Testis (tissue), 3 donors: ENCODE results near the gene SLC37A2. TPM values are rescaled to one million over a fixed set of nuclear protein-coding genes. Genes with fewer than 3 reads are reported as not detected.

Source experiments
- DNase-seq: peaks from one replicate; pipeline ENCODE4 v3.0.0-alpha.2; 2019
- H3K27ac ChIP-seq, 2 donors: fragments of 200-600 bp; sonication (generic); one replicate each; pipeline ENCODE4 v1.5.1; 2019
- H3K27me3 ChIP-seq: fragments of 200-600 bp; sonication (generic); one replicate; pipeline ENCODE4 v1.5.1; 2019
- H3K36me3 ChIP-seq: fragments of 200-600 bp; sonication (generic); one replicate; pipeline ENCODE4 v1.5.1; 2017; ENCODE audit warnings: low read depth; ENCODE audit errors: missing control alignments
- H3K4me1 ChIP-seq: fragments of 200-600 bp; sonication (generic); one replicate; pipeline ENCODE4 v1.5.1; 2019
- H3K4me3 ChIP-seq, 2 donors: fragments of 200-600 bp; sonication (generic); one replicate each; pipeline ENCODE4 v1.5.1; 2017 to 2019
- H3K9me3 ChIP-seq: fragments of 200-600 bp; sonication (generic); one replicate; pipeline ENCODE4 v1.5.1; 2017
- POLR2A ChIP-seq: fragments of 450-650 bp; IDR thresholded peaks from one replicate; pipeline ENCODE4 v1.6.1; 2017; ENCODE audit warnings: antibody characterized with exemption, mild to moderate bottlenecking, moderate library complexity
- WGBS, 2 donors: methylation state at CpG; one replicate each; pipeline ENCODE4 v1.1.5; 2018; 5-methylcytosine and 5-hydroxymethylcytosine counted together
- intact Hi-C: fragments of 100-400 bp; cut with DNase I; formaldehyde crosslinking; loops from one replicate; pipeline ENCODE4 v1.15.1; 2023; ENCODE audit warnings: low total_unique reads
- polyA plus RNA-seq: library from polyadenylated mRNA; stranded (reverse); fragments of 350-450 nt; fragmentation: Illumina TruSeq; extraction: RNeasy Lipid Tissue Mini Kit (QIAGEN cat#74804); gene quantifications from one replicate; pipeline ENCODE4 v1.2.3, GENCODE V29; 2014; ENCODE audit warnings: low read depth, low replicate concordance; ENCODE audit not compliant: insufficient read depth
- total RNA-seq, 2 donors: library from RNA; depleted of rRNA; stranded (reverse); fragments of >200 nt; gene quantifications; one replicate each; pipeline ENCODE4 v1.2.3, GENCODE V29; 2016
- TF ChIP-seq, protein P1 (sequence below), 3 experiments: fragments of 450-650 bp in 2 of 3; fragments of 200-600 bp in 1 of 3; sonication (generic) in 1 of 3; IDR thresholded peaks; one replicate each; pipeline ENCODE4 v1.5.1; 2016 to 2019; ENCODE audit warnings: antibody characterized with exemption in 3 of 3, mild to moderate bottlenecking in 2 of 3, moderate library complexity in 1 of 3

SLC37A2 gene
- total and polyA plus RNA-seq, 3 donors from 2014 or later, result 3.0 to 7.6 (median 6.2) TPM

DNA sequence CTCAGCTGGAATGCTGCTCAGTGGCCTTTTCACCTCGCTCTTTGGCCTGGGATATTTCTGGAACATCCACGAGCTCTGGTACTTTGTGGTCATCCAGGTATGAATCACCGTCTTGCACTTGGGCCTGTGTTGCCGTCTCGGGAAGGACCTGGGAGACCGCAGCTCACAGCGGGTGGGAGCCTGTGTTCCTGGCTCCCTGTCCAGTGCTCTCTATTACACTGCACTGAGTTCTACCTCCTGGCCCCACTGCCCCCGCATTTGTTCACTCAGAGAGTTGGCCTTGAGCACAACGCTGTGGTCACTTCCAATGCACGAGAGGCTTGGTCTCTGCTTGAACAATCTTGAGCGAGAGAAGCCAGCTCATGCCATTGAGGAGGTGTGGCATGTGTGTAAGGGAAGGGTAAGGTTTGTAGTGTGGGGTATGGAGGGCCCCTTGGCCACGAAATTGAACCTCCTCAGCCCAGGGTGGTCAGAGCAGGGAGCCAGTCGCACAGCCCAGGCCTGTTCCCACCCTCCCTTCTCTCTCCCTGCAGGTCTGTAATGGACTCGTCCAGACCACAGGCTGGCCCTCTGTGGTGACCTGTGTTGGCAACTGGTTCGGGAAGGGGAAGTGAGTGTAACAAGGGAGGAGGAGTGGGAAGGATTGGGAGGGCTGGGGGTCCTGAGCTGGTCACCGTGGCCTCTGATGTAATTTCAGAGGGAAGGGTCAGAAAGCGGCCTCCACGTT is 16.2 kb downstream of the SLC37A2 start:
- Histone ChIP-seq H3K9me3 (no peaks in the 10 kb centered on the region), H3K4me3 (no peak overlapping the region), H3K27me3 (no peaks in the 10 kb centered on the region), H3K36me3 (no peaks in the 10 kb centered on the region), H3K4me1 (peaks cover 6% of the 10 kb centered on the region), H3K27ac (no peak overlapping the region)
- TF ChIP-seq, protein P1, sequence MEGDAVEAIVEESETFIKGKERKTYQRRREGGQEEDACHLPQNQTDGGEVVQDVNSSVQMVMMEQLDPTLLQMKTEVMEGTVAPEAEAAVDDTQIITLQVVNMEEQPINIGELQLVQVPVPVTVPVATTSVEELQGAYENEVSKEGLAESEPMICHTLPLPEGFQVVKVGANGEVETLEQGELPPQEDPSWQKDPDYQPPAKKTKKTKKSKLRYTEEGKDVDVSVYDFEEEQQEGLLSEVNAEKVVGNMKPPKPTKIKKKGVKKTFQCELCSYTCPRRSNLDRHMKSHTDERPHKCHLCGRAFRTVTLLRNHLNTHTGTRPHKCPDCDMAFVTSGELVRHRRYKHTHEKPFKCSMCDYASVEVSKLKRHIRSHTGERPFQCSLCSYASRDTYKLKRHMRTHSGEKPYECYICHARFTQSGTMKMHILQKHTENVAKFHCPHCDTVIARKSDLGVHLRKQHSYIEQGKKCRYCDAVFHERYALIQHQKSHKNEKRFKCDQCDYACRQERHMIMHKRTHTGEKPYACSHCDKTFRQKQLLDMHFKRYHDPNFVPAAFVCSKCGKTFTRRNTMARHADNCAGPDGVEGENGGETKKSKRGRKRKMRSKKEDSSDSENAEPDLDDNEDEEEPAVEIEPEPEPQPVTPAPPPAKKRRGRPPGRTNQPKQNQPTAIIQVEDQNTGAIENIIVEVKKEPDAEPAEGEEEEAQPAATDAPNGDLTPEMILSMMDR (IDR thresholded peaks at IDR 0.05), result no peak
- no peak for TF ChIP-seq POLR2A
- no peak for DNase-seq
- intact Hi-C loops, result no loop called here
- WGBS, 2 donors, result 63 to 83% methylated on average over 18 of the region's 18 CpGs

DNA sequence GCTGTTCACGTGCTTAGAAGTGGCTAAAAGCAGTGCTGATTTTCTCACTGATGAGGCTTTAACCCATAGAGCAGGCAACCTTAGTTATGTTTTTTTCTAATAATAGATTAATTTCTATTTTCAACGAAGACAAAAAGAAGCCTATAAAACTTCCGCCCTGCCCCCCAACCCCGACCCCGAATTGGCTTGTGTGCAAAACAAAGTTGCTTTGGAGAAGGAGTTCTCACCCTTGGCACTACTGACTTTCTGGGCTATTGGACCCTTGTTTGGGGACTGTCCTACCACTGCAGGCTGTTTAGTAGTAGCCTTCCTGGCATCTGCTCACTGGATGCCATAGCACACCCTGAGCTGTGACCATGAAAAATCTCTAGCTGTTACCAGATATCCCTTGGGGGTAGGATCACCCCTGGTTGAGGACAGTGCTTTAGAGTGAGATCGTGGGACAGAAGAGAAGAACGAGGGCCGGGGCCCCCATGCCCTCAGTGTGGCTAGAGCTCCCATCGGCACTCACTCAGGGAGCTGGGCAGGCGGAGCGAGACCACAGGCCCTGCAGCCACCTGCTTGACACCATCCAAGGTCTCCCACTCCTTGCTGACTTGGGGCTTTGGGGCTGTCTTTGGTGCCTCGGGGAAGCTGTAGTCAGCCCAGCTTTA is 16.9 kb downstream of the SLC37A2 start:
- no peak overlapping the region for H3K4me3 ChIP-seq
- H3K36me3 ChIP-seq, result no peaks in the 10 kb centered on the region
- H3K9me3 ChIP-seq, result no peaks in the 10 kb centered on the region
- WGBS, 2 donors, result 87 to 92% methylated on average over 10 to 12 of the region's 12 CpGs
- H3K4me1 ChIP-seq, result peaks cover 6% of the 10 kb centered on the region
- H3K27ac ChIP-seq, result no peak overlapping the region
- TF ChIP-seq POLR2A, result no peak
- TF ChIP-seq, protein P1 (IDR thresholded peaks at IDR 0.05), result no peak
- H3K27me3 ChIP-seq, result no peaks in the 10 kb centered on the region
- intact Hi-C loops, result no loop called here
- DNase-seq, result no peak

DNA sequence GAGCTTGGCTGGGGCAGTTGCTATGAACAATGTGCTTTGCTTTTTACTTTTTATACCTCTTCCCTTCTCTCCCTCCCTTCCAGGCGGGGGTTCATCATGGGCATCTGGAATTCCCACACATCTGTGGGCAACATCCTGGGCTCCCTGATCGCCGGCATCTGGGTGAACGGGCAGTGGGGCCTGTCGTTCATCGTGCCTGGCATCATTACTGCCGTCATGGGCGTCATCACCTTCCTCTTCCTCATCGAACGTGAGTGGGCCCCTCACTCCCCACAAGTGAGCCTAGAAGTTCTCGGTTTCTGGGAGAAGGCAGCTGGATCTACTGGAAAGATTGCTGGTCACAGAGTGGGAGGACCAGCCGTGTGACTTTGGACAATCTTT is 17.4 kb downstream of the SLC37A2 start:
- no peak overlapping the region for H3K27ac ChIP-seq
- H3K27me3 ChIP-seq, result no peaks in the 10 kb centered on the region
- no peaks in the 10 kb centered on the region for H3K36me3 ChIP-seq
- intact Hi-C loops, result no loop called here
- no peak for TF ChIP-seq POLR2A
- TF ChIP-seq, protein P1 (IDR thresholded peaks at IDR 0.05), result no peak
- H3K4me3 ChIP-seq, result no peak overlapping the region
- WGBS, 2 donors, result 92 to 95% methylated on average over 12 of the region's 12 CpGs
- peaks cover 6% of the 10 kb centered on the region for H3K4me1 ChIP-seq
- H3K9me3 ChIP-seq, result no peaks in the 10 kb centered on the region
- DNase-seq, result no peak

DNA sequence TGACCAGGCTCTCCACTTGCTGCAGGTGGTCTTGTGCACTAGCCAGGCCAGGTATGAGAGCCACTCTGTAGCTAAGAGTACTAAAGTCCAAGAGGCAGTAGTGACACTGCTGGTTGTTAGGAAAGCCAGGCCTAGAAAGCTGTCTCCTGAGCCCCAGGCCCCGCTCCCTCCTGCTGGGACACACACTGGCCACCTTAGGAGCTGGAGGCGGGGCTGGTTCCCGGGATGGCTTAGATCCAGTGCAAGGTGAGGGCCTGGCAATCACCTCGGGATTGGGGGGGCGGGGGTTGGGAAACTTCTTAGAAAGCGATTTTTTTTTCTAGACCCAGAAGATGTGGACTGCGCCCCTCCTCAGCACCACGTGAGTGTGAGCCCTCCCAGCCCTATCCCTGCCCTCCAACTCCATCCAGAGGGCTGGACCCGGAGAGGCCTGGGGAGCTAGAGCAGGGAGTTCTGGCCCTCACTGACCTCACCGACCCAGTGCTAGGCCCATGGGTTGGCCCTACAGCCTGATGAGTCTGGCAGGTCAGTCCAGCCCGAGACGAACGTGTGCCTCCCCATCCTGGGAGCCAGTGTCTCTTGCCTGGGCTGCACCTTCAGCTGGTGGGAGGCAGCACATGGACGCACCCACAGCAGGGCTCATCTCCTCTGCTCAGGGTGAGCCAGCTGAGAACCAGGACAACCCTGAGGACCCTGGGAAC is 18.1 kb downstream of the SLC37A2 start:
- no peak overlapping the region for H3K4me3 ChIP-seq
- H3K27me3 ChIP-seq, result no peaks in the 10 kb centered on the region
- WGBS, 2 donors, result 86% methylated on average over 14 of the region's 14 CpGs; no CpG with 5 or more reads in 1 of the 2 donors
- TF ChIP-seq, protein P1 (IDR thresholded peaks at IDR 0.05), result no peak
- no peak for TF ChIP-seq POLR2A
- no peak overlapping the region for H3K27ac ChIP-seq
- no peak for DNase-seq
- H3K36me3 ChIP-seq, result no peaks in the 10 kb centered on the region
- H3K9me3 ChIP-seq, result no peaks in the 10 kb centered on the region
- H3K4me1 ChIP-seq, result peaks cover 6% of the 10 kb centered on the region
- intact Hi-C loops, result no loop called here
